ENCODE measurements around the gene SNPH.

SNPH gene

DNA sequence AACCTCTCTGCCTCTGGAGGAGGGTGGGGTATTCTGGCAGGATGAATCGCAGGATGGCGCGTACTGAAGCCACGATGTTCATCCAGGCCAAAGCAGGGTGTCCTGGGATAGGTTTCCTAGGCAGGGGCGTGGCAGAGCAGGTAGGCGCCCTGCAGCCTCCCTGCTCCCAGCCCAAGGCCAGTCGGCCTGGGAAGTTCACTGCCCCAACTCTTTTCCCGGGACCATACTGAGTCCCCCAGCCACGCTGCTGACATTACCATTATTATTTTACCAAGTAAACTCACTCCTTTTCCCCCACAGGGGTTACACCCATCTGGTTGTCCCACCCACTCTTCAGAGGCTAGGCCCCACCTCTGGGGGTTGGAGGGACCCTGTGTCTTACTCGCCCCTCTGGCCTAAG is 41.1 kb downstream of the SNPH start:
- DNase-seq (ENCODE audit: low spot score in 2 of 2) (no peak), ATAC-seq (replicated peaks; ENCODE audit: extremely low read depth, poor library complexity, severe bottlenecking) (no peak)
- Mint-ChIP-seq H3K36me3 (ENCODE audit: insufficient read depth) (peaks cover 10% of the 10 kb centered on the region), H3K4me1 (no peaks in the 10 kb centered on the region), H3K27ac (ENCODE audit: low read depth) (no peak overlapping the region), H3K27me3 (no peaks in the 10 kb centered on the region), H3K4me3 (no peak overlapping the region), H3K9me3 (no peaks in the 10 kb centered on the region)

DNA sequence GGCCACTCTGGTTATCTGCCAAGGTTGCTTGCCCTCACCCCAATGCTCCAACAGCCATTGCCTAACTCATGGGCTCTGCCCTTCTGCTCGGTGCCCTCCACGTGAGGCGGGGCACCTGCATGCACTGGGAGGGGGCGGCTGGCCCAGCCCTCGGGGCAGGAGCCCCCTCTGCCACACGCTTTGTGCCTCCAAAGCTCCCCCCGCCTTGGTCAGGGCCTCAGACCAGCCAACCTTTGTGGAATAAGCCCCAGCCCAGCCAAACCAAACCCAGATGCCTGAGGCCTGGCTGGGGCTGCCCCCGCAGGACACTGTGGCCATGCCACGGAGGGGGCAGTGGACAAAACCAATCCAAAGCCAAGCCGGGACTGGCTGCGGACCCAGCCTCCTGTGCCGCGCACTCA is 41.5 kb downstream of the SNPH start:
- no peaks in the 10 kb centered on the region for H3K4me1 Mint-ChIP-seq
- ATAC-seq (replicated peaks; ENCODE audit: extremely low read depth, poor library complexity, severe bottlenecking): no peak
- H3K4me3 Mint-ChIP-seq: no peak overlapping the region
- H3K27ac Mint-ChIP-seq (ENCODE audit: low read depth): no peak overlapping the region
- no peaks in the 10 kb centered on the region for H3K9me3 Mint-ChIP-seq
- H3K36me3 Mint-ChIP-seq (ENCODE audit: insufficient read depth): peaks cover 10% of the 10 kb centered on the region
- no peaks in the 10 kb centered on the region for H3K27me3 Mint-ChIP-seq
- DNase-seq (ENCODE audit: low spot score in 2 of 2): no peak

GRCh38 chr20:1308067-1308701 is 42.1 kb downstream of the SNPH start:
- H3K9me3 Mint-ChIP-seq: no peaks in the 10 kb centered on the region
- no peak overlapping the region for H3K4me3 Mint-ChIP-seq
- H3K36me3 Mint-ChIP-seq (ENCODE audit: insufficient read depth): peaks cover 5% of the 10 kb centered on the region
- H3K27ac Mint-ChIP-seq (ENCODE audit: low read depth): no peak overlapping the region
- no peaks in the 10 kb centered on the region for H3K27me3 Mint-ChIP-seq
- H3K4me1 Mint-ChIP-seq: no peaks in the 10 kb centered on the region
- ATAC-seq (replicated peaks; ENCODE audit: extremely low read depth, poor library complexity, severe bottlenecking) (no peak), DNase-seq (ENCODE audit: low spot score in 2 of 2) (no peak)

GRCh38 chr20:1308702-1309095 is 42.6 kb downstream of the SNPH start:
- H3K27ac Mint-ChIP-seq (ENCODE audit: low read depth): no peak overlapping the region

GRCh38 chr20:1309439-1309847 is 43.3 kb downstream of the SNPH start:
- Mint-ChIP-seq H3K4me3 (no peak overlapping the region), H3K36me3 (ENCODE audit: insufficient read depth) (peaks cover 3% of the 10 kb centered on the region), H3K9me3 (no peaks in the 10 kb centered on the region), H3K27me3 (no peaks in the 10 kb centered on the region), H3K27ac (ENCODE audit: low read depth) (no peak overlapping the region), H3K4me1 (peaks cover 5% of the 10 kb centered on the region)
- DNase-seq (ENCODE audit: low spot score in 2 of 2): no peak
- ATAC-seq (replicated peaks; ENCODE audit: extremely low read depth, poor library complexity, severe bottlenecking): no peak

More at GRCh38 chr20:1308702-1309095, 42.6 kb downstream of the SNPH start:
- DNase-seq (ENCODE audit: low spot score in 2 of 2) (no peak), ATAC-seq (replicated peaks; ENCODE audit: extremely low read depth, poor library complexity, severe bottlenecking) (no peak)
- H3K36me3 Mint-ChIP-seq (ENCODE audit: insufficient read depth): peaks cover 4% of the 10 kb centered on the region
- no peaks in the 10 kb centered on the region for H3K9me3 Mint-ChIP-seq
- H3K27me3 Mint-ChIP-seq: no peaks in the 10 kb centered on the region
- no peak overlapping the region for H3K4me3 Mint-ChIP-seq
- H3K4me1 Mint-ChIP-seq: peaks cover 4% of the 10 kb centered on the region

DNA sequence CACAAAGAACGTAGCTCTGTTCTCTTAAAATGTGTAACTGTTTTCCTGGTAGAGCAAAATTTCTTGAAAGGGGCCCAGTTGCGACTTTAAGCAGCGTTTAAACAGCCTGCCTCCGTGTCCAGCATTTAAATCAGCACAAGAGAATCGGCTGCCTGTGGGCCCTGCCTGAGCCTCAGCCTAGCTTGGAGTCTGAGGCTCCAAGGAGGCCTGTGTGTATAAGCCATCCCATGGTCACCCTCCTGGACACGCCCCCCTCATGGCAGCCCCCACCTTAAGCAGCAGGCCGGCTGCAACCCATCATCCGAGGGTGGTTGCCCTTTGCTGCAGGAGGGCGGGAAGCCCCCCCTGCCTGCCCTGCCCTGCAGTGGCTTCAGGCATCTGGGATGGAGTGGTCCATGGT is 44.0 kb downstream of the SNPH start:
- Mint-ChIP-seq H3K27ac (ENCODE audit: low read depth) (no peak overlapping the region), H3K9me3 (no peaks in the 10 kb centered on the region), H3K36me3 (ENCODE audit: insufficient read depth) (peaks cover 2% of the 10 kb centered on the region), H3K27me3 (no peaks in the 10 kb centered on the region), H3K4me1 (peaks cover 5% of the 10 kb centered on the region), H3K4me3 (no peak overlapping the region)
- no peak for DNase-seq (ENCODE audit: low spot score in 2 of 2)
- no peak for ATAC-seq (replicated peaks; ENCODE audit: extremely low read depth, poor library complexity, severe bottlenecking)

DNA sequence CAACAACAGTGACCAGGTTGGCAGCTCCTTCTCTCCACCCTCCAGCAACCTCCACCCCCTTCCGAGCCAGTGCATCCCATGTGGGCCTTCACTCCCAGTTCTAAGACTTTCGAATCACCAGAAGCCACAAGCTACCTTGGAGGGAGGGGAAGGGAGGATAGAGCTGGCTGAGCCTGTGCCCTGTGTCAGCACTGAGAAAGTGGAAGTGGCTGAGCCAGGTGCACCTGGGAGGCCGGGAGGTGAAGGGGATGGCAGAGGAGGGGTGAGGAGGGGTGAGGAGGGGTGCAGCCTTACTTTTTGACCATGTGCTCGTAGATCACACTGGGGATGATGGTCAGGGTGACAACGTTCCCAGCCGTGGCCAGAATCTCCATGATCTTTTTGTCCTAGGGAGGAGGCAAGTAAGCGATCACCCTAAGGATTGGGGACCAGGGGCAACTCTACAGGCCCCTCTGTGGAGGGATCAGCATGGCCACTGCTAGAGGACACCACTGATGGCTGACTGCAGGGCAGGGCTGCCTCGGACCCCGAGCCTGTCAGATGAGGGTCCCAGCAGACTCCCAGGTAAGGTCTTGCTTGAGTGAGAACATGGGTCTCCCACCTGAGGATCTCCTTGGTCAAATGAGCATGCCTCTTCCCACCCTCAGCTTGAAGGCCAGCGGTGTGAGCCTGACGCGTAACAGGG is 44.6 kb downstream of the SNPH start:
- Mint-ChIP-seq H3K9me3 (no peaks in the 10 kb centered on the region), H3K36me3 (ENCODE audit: insufficient read depth) (no peaks in the 10 kb centered on the region), H3K27me3 (no peaks in the 10 kb centered on the region), H3K4me1 (peaks cover 5% of the 10 kb centered on the region), H3K27ac (ENCODE audit: low read depth) (no peak overlapping the region), H3K4me3 (no peak overlapping the region)
- no peak for ATAC-seq (replicated peaks; ENCODE audit: extremely low read depth, poor library complexity, severe bottlenecking)
- DNase-seq (ENCODE audit: low spot score in 2 of 2): no peak

DNA sequence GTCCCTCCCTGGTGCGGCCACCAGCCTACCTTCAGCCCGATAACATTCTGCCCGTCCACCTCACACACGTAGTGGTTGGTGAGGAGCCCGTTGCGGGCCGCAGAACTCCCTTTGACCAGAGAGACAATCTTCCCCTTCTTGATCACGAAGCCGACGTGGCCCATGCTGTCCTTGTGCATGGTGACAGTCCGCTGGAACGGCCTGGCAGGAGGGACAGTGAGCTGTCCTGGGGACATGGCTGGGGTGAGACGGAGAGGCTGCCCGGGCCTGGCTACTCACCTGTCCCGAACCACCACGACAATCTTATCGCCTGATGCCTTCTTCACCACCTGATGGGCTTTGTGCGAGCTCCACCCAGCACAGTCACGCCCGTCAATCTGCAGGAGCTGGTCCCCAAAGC is 46.2 kb downstream of the SNPH start:
- H3K4me1 Mint-ChIP-seq: peaks cover 5% of the 10 kb centered on the region
- no peak overlapping the region for H3K27ac Mint-ChIP-seq (ENCODE audit: low read depth)
- no peaks in the 10 kb centered on the region for H3K9me3 Mint-ChIP-seq
- DNase-seq (ENCODE audit: low spot score in 2 of 2): no peak
- no peaks in the 10 kb centered on the region for H3K27me3 Mint-ChIP-seq
- no peak for ATAC-seq (replicated peaks; ENCODE audit: extremely low read depth, poor library complexity, severe bottlenecking)
- H3K36me3 Mint-ChIP-seq (ENCODE audit: insufficient read depth): no peaks in the 10 kb centered on the region
- H3K4me3 Mint-ChIP-seq: no peak overlapping the region

- DNase-seq (ENCODE audit: low spot score in 2 of 2) (no peak), ATAC-seq (replicated peaks; ENCODE audit: extremely low read depth, poor library complexity, severe bottlenecking) (no peak)
- no peaks in the 10 kb centered on the region for H3K36me3 Mint-ChIP-seq (ENCODE audit: insufficient read depth)
- H3K4me1 Mint-ChIP-seq: peaks cover 5% of the 10 kb centered on the region
- no peaks in the 10 kb centered on the region for H3K27me3 Mint-ChIP-seq
- no peaks in the 10 kb centered on the region for H3K9me3 Mint-ChIP-seq
- no peak overlapping the region for H3K27ac Mint-ChIP-seq (ENCODE audit: low read depth)
- H3K4me3 Mint-ChIP-seq: no peak overlapping the region
Observed at GRCh38 chr20:1312904-1313235, 46.8 kb downstream of the SNPH start.

DNA sequence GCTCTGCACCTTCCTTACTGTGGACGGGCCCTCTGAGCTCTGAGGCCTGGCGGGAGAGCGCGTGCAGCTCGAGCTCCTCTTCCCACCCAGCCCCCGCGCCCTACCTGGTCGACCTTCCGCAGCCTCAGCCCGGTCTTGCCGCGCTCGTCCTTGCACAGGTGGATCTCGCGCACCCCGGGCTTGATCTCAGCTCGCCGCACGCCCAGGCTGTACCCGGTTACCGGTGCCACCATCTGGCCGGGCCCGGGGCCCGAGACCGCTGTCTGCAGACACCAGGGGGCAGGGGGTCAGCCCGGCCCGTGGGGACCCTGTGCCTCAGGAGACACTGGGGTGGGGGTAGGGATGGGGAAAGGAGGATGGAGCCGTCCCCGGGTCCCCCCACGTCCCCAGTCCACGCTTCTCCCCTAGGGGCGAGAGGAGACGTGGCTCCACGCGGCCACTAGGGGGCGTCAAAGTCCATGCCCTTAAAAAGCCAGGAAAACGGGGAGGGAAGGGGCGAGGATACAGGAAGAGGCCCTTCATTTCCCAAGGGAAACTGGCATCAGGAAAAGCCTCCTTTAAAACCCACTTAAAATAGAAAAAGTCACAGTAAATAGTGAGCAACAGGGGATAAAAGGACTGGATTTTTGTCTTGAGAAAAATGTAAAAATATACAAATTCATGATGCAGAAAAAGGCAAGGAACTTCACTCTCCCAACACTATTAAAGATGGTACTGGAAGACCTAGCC is 47.3 kb downstream of the SNPH start:
- Mint-ChIP-seq H3K27me3 (no peaks in the 10 kb centered on the region), H3K9me3 (no peaks in the 10 kb centered on the region), H3K4me1 (peaks cover 5% of the 10 kb centered on the region), H3K27ac (ENCODE audit: low read depth) (no peak overlapping the region), H3K4me3 (no peak overlapping the region), H3K36me3 (ENCODE audit: insufficient read depth) (no peaks in the 10 kb centered on the region)
- peak; percentile 49 for ATAC-seq (replicated peaks; ENCODE audit: extremely low read depth, poor library complexity, severe bottlenecking)
- peak; percentile 34 to 57 for DNase-seq (ENCODE audit: low spot score in 2 of 2)

DNA sequence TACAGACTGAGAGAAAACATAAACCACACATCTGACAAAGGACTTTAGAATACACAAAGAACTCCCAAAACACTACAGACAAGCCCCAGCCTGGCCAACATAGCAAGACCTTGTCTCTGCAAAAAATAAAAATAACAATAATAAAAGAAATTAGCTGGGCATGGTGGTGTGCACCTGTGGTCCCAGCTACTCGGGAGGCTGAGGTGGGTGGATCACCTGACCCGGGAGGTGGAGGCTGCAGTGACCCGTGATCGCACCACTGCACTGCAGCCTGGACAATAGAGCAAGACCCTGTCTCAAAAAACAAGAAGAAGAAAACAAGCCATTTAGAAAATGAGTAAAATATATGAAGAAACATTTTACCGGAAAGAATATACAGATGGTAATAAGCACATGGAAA is 49.7 kb downstream of the SNPH start:
- no peaks in the 10 kb centered on the region for H3K9me3 Mint-ChIP-seq
- H3K27ac Mint-ChIP-seq (ENCODE audit: low read depth): no peak overlapping the region
- peaks cover 5% of the 10 kb centered on the region for H3K4me1 Mint-ChIP-seq
- H3K4me3 Mint-ChIP-seq: no peak overlapping the region
- H3K27me3 Mint-ChIP-seq: no peaks in the 10 kb centered on the region
- ATAC-seq (replicated peaks; ENCODE audit: extremely low read depth, poor library complexity, severe bottlenecking) (no peak), DNase-seq (ENCODE audit: low spot score in 2 of 2) (no peak)
- H3K36me3 Mint-ChIP-seq (ENCODE audit: insufficient read depth): peaks cover 2% of the 10 kb centered on the region

GRCh38 chr20:1317545-1318255 is 51.6 kb downstream of the SNPH start:
- ATAC-seq (replicated peaks; ENCODE audit: extremely low read depth, poor library complexity, severe bottlenecking) (no peak), DNase-seq (ENCODE audit: low spot score in 2 of 2) (no peak)
- Mint-ChIP-seq H3K27me3 (no peaks in the 10 kb centered on the region), H3K9me3 (no peaks in the 10 kb centered on the region), H3K4me3 (no peak overlapping the region), H3K4me1 (peaks cover 5% of the 10 kb centered on the region), H3K27ac (ENCODE audit: low read depth) (no peak overlapping the region), H3K36me3 (ENCODE audit: insufficient read depth) (peaks cover 2% of the 10 kb centered on the region)
